Ovary (tissue), 9 donors: ENCODE results near the gene PALB2. TPM values are rescaled to one million over a fixed set of nuclear protein-coding genes. Genes with fewer than 3 reads are reported as not detected.
A peak's percentile ranks its signal among the peaks of the same experiment; 100 is the strongest.

Experiments
- DNase-seq, 5 donors: peaks; one replicate each; pipeline ENCODE4 v3.0.0-alpha.2; 2019 to 2020
- H3K27ac ChIP-seq, 2 donors: fragments of 200-600 bp; one replicate each; pipeline versions ENCODE4 v1.5.1 to v1.8.0; 2019 to 2022
- H3K27me3 ChIP-seq: fragments of 200-600 bp; one replicate; pipeline ENCODE4 v1.8.0; 2022
- H3K36me3 ChIP-seq: fragments of 200-600 bp; sonication (generic); one replicate; pipeline ENCODE4 v1.5.1; 2019
- H3K4me1 ChIP-seq: one replicate; pipeline ENCODE4 v1.8.1; 2013; ENCODE audit warnings: mild to moderate bottlenecking, moderate library complexity; ENCODE audit not compliant: insufficient read depth
- H3K4me3 ChIP-seq: fragments of 200-600 bp; sonication (generic); one replicate; pipeline ENCODE4 v1.5.1; 2017
- H3K9me3 ChIP-seq, 2 donors: fragments of 200-600 bp in 1 of 2; sonication (generic) in 1 of 2; one replicate each; pipeline versions ENCODE4 v1.5.1 to v1.8.1; 2013 to 2019; ENCODE audit warnings: mild to moderate bottlenecking in 1 of 2, moderate library complexity in 1 of 2
- EP300 ChIP-seq: sonication (generic); formaldehyde crosslinking; IDR thresholded peaks from one replicate; pipeline ENCODE4 v1.6.1; 2017; ENCODE audit warnings: antibody characterized with exemption
- POLR2A ChIP-seq: fragments of 450-650 bp; IDR thresholded peaks from one replicate; pipeline ENCODE4 v1.6.1; 2017; ENCODE audit warnings: antibody characterized with exemption, mild to moderate bottlenecking, moderate library complexity
- WGBS, 3 donors: extraction: QIAGEN DNeasy Blood & Tissue Kit in 1 of 3; methylation state at CpG; one replicate each; pipeline versions ENCODE4 v1.1.5 to v1.1.7; 2013 to 2017; 5-methylcytosine and 5-hydroxymethylcytosine counted together
- intact Hi-C, 4 donors: fragments of 100-400 bp; cut with DNase I; formaldehyde crosslinking; loops; one replicate each; pipeline versions ENCODE4 v1.11.0 to v1.15.1; 2022 to 2023
- polyA plus RNA-seq, 2 donors: library from polyadenylated mRNA; stranded (reverse); fragments of 200-250 nt in 1 of 2; fragments of 350-450 nt in 1 of 2; fragmentation: Illumina TruSeq in 1 of 2; extraction: RNeasy Lipid Tissue Mini Kit (QIAGEN cat#74804) in 1 of 2; gene quantifications; one replicate each; pipeline ENCODE4 v1.2.3, GENCODE V29; 2013 to 2014
- total RNA-seq, 7 donors: library from RNA; depleted of rRNA in 2 of 7; stranded (reverse); fragments of >200 nt in 2 of 7; fragmentation: NEBNext Ultra II Directional in 3 of 7; extraction: Animal tissue kit (Norgen Biotek cat#: 25700) in 3 of 7; gene quantifications; one replicate each; pipeline versions ENCODE4 v1.1.0 to v1.2.4, GENCODE V29; 2016 to 2023
- TF ChIP-seq, protein P1 (sequence below), 3 donors: fragments of 450-650 bp in 2 of 3; fragments of 200-600 bp in 1 of 3; IDR thresholded peaks; one replicate each; pipeline versions ENCODE4 v1.5.1 to v1.8.0; 2016 to 2022; ENCODE audit warnings: antibody characterized with exemption in 3 of 3, mild to moderate bottlenecking in 1 of 3
- donor health status: DM: no; HTN: no; CAD: no; lungs with moderate emphysema.
- donor health status: DM: no; HTN: no; CAD: no.
- donor health status: Bipolar disorder and iron deficiency.
- donor health status: DM: yes; HTN: yes; CAD: no.
- donor health status: DM: no; HTN: no; CAD: no.
- donor health status: DM: yes; HTN: yes; CAD: no.

PALB2 gene
- total and polyA plus RNA-seq, 9 donors = 6.1 to 13.7 (median 9.9) TPM

DNA sequence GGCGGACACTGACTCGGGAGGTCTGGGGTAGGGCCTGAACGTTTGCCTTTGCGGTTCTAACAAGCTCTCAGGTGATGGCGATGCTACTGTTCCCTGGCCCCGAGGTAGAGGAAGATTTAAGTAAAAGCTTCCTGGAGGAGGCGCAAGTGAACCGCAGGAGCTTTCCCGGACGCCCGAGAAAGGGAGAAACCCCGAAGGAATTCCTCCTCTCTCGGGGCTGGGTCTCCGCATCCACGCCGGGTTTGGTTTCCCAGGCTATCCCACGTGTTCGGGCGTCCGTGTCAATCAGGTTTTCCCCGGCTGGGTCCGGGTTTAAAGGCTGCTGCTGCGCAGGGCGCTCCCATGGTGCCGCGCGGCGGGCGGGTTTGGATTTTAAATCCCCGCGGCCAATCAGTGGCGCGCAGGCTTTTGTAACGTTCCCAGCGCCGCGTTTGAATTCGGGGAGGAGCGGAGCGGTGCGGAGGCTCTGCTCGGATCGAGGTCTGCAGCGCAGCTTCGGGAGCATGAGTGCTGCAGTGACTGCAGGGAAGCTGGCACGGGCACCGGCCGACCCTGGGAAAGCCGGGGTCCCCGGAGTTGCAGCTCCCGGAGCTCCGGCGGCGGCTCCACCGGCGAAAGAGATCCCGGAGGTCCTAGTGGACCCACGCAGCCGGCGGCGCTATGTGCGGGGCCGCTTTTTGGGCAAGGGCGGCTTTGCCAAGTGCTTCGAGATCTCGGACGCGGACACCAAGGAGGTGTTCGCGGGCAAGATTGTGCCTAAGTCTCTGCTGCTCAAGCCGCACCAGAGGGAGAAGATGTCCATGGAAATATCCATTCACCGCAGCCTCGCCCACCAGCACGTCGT lies 37.5 kb upstream of the PALB2 start, which contains the start of gene PLK1:
Gene PLK1, plus strand, starts transcription at position 460 of the 844 bp plus-strand sequence. Its CDS starts 44 bp downstream, at position 504.
- no peaks in the 10 kb centered on the region for H3K36me3 ChIP-seq
- peak within 1 kb of the TSS; percentile 44 for H3K4me3 ChIP-seq
- DNase-seq = peak; percentile 35 to 77 (median 54)
- intact Hi-C loops = no loop called here
- TF ChIP-seq, protein P1, sequence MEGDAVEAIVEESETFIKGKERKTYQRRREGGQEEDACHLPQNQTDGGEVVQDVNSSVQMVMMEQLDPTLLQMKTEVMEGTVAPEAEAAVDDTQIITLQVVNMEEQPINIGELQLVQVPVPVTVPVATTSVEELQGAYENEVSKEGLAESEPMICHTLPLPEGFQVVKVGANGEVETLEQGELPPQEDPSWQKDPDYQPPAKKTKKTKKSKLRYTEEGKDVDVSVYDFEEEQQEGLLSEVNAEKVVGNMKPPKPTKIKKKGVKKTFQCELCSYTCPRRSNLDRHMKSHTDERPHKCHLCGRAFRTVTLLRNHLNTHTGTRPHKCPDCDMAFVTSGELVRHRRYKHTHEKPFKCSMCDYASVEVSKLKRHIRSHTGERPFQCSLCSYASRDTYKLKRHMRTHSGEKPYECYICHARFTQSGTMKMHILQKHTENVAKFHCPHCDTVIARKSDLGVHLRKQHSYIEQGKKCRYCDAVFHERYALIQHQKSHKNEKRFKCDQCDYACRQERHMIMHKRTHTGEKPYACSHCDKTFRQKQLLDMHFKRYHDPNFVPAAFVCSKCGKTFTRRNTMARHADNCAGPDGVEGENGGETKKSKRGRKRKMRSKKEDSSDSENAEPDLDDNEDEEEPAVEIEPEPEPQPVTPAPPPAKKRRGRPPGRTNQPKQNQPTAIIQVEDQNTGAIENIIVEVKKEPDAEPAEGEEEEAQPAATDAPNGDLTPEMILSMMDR (IDR thresholded peaks at IDR 0.05) = no peak
- H3K27ac ChIP-seq = no peak within 1 kb of the TSS
- H3K27me3 ChIP-seq = no peaks in the 10 kb centered on the region
- no peaks in the 10 kb centered on the region for H3K9me3 ChIP-seq
- peaks cover 3% of the 10 kb centered on the region for H3K4me1 ChIP-seq
- 1% methylated on average over 52 to 75 of the region's 75 CpGs for WGBS, 3 donors

- Histone ChIP-seq H3K4me1 (peaks cover 3% of the 10 kb centered on the region), H3K4me3 (no peak overlapping the region), H3K27ac (no peak overlapping the region), H3K9me3 (no peaks in the 10 kb centered on the region), H3K27me3 (no peaks in the 10 kb centered on the region), H3K36me3 (no peaks in the 10 kb centered on the region)
- intact Hi-C loops = no loop called here
- no peak for DNase-seq
- 96 to 97% (median 96%) methylated on average over 2 of the region's 2 CpGs for WGBS, 3 donors
- TF ChIP-seq, protein P1 (IDR thresholded peaks at IDR 0.05) = no peak
- TF ChIP-seq POLR2A = no peak
- TF ChIP-seq EP300 = no peak
These were observed 35.9 kb upstream of the PALB2 start for GRCh38 chr16:23676924-23677480.

- no peak overlapping the region for H3K27ac ChIP-seq
- TF ChIP-seq EP300 = no peak
- no peak for TF ChIP-seq POLR2A
- TF ChIP-seq, protein P1 (IDR thresholded peaks at IDR 0.05) = no peak
- 41 to 57% (median 44%) methylated on average over 8 of the region's 8 CpGs for WGBS, 3 donors
- no peaks in the 10 kb centered on the region for H3K9me3 ChIP-seq
- peaks cover under 1% of the 10 kb centered on the region for H3K4me1 ChIP-seq
- no peak for DNase-seq
- intact Hi-C loops = no loop called here
- H3K27me3 ChIP-seq = no peaks in the 10 kb centered on the region
- H3K36me3 ChIP-seq = no peaks in the 10 kb centered on the region
- no peak overlapping the region for H3K4me3 ChIP-seq
These were observed 33.0 kb upstream of the PALB2 start for GRCh38 chr16:23673971-23674614.

GRCh38 chr16:23670137-23670776 lies 29.1 kb upstream of the PALB2 start:
- intact Hi-C loops = no loop called here
- Histone ChIP-seq H3K4me1 (no peaks in the 10 kb centered on the region), H3K4me3 (no peak overlapping the region), H3K9me3 (no peaks in the 10 kb centered on the region), H3K36me3 (no peaks in the 10 kb centered on the region), H3K27ac (no peak overlapping the region), H3K27me3 (no peaks in the 10 kb centered on the region)
- 92 to 95% (median 94%) methylated on average over 4 of the region's 4 CpGs for WGBS, 3 donors
- DNase-seq = no peak
- TF ChIP-seq EP300 (no peak), POLR2A (no peak)
- TF ChIP-seq, protein P1 (IDR thresholded peaks at IDR 0.05) = no peak
